ENCODE measurements around the gene DNAH14. TPM values are rescaled to one million over a fixed set of nuclear protein-coding genes. Genes with fewer than 3 reads are reported as not detected.

DNAH14 gene
- total RNA-seq, 2 donors from 2014 or later = 36.6 to 41.6 TPM

GRCh38 chr1:225445639-225446594 is 516.4 kb downstream of the DNAH14 start:
- no peak overlapping the region for H3K27ac ChIP-seq (ENCODE audit: low read depth, low read length)
- Mint-ChIP-seq H3K4me1 (peaks cover 23% of the 10 kb centered on the region), H3K27me3 (ENCODE audit: insufficient read depth) (peaks cover 39% of the 10 kb centered on the region), H3K9me3 (no peaks in the 10 kb centered on the region), H3K36me3 (ENCODE audit: low read depth) (no peaks in the 10 kb centered on the region), H3K4me3 (no peak overlapping the region), H3K27ac (no peak overlapping the region)
- peak; percentile 74 for DNase-seq
- no peaks in the 10 kb centered on the region for H3K9me3 ChIP-seq (ENCODE audit: control insufficient read depth, low read length)
- no peak overlapping the region for H3K9ac ChIP-seq (ENCODE audit: extremely low read depth, low read length, poor library complexity, severe bottlenecking)
- no peak for TF ChIP-seq CTCF (conservative IDR thresholded peaks at IDR 0.05)
- H3K36me3 ChIP-seq (ENCODE audit: control insufficient read depth, insufficient read depth, low read length) = no peaks in the 10 kb centered on the region
- peaks cover 10% of the 10 kb centered on the region for H3K4me1 ChIP-seq (ENCODE audit: control insufficient read depth, insufficient read depth, low read length)
- H3K4me3 ChIP-seq (ENCODE audit: low read length) = no peak overlapping the region
- no peaks in the 10 kb centered on the region for H3K27me3 ChIP-seq (ENCODE audit: control insufficient read depth, insufficient read depth, low read length, poor library complexity, severe bottlenecking)
- WGBS, 2 experiments (ENCODE audit: insufficient coverage in 1 of 2, insufficient read length in 1 of 2) = 82 to 88% methylated on average over 7 to 9 of the region's 9 CpGs

GRCh38 chr1:225446595-225446960 is 517.1 kb downstream of the DNAH14 start:
- H3K4me3 ChIP-seq (ENCODE audit: low read length) = no peak overlapping the region
- H3K4me1 Mint-ChIP-seq = peaks cover 21% of the 10 kb centered on the region
- no peaks in the 10 kb centered on the region for H3K27me3 ChIP-seq (ENCODE audit: control insufficient read depth, insufficient read depth, low read length, poor library complexity, severe bottlenecking)
- no peak overlapping the region for H3K4me3 Mint-ChIP-seq
- H3K4me1 ChIP-seq (ENCODE audit: control insufficient read depth, insufficient read depth, low read length) = peaks cover 10% of the 10 kb centered on the region
- H3K9ac ChIP-seq (ENCODE audit: extremely low read depth, low read length, poor library complexity, severe bottlenecking) = no peak overlapping the region
- no peaks in the 10 kb centered on the region for H3K36me3 ChIP-seq (ENCODE audit: control insufficient read depth, insufficient read depth, low read length)
- no peak overlapping the region for H3K27ac ChIP-seq (ENCODE audit: low read depth, low read length)
- H3K27ac Mint-ChIP-seq = no peak overlapping the region
- DNase-seq = peak; percentile 82
- TF ChIP-seq CTCF (conservative IDR thresholded peaks at IDR 0.05) = peak; percentile 45
- WGBS, 2 experiments (ENCODE audit: insufficient coverage in 1 of 2, insufficient read length in 1 of 2) = 60 to 68% methylated on average over 5 to 7 of the region's 7 CpGs
- H3K9me3 ChIP-seq (ENCODE audit: control insufficient read depth, low read length) = no peaks in the 10 kb centered on the region
- H3K27me3 Mint-ChIP-seq (ENCODE audit: insufficient read depth) = peaks cover 40% of the 10 kb centered on the region
- H3K36me3 Mint-ChIP-seq (ENCODE audit: low read depth) = no peaks in the 10 kb centered on the region
- no peaks in the 10 kb centered on the region for H3K9me3 Mint-ChIP-seq

- no peak for TF ChIP-seq CTCF (conservative IDR thresholded peaks at IDR 0.05)
- Mint-ChIP-seq H3K9me3 (no peaks in the 10 kb centered on the region), H3K36me3 (ENCODE audit: low read depth) (no peaks in the 10 kb centered on the region), H3K27me3 (ENCODE audit: insufficient read depth) (peaks cover 40% of the 10 kb centered on the region), H3K4me1 (peaks cover 20% of the 10 kb centered on the region), H3K4me3 (no peak overlapping the region), H3K27ac (no peak overlapping the region)
- DNase-seq = peak; percentile 62
- H3K27me3 ChIP-seq (ENCODE audit: control insufficient read depth, insufficient read depth, low read length, poor library complexity, severe bottlenecking) = no peaks in the 10 kb centered on the region
- H3K4me1 ChIP-seq (ENCODE audit: control insufficient read depth, insufficient read depth, low read length) = peaks cover 10% of the 10 kb centered on the region
- H3K9ac ChIP-seq (ENCODE audit: extremely low read depth, low read length, poor library complexity, severe bottlenecking) = no peak overlapping the region
- H3K27ac ChIP-seq (ENCODE audit: low read depth, low read length) = no peak overlapping the region
- no peaks in the 10 kb centered on the region for H3K9me3 ChIP-seq (ENCODE audit: control insufficient read depth, low read length)
- WGBS, 2 experiments (ENCODE audit: insufficient coverage in 1 of 2, insufficient read length in 1 of 2) = 72 to 77% methylated on average over 9 of the region's 9 CpGs
- no peaks in the 10 kb centered on the region for H3K36me3 ChIP-seq (ENCODE audit: control insufficient read depth, insufficient read depth, low read length)
- H3K4me3 ChIP-seq (ENCODE audit: low read length) = no peak overlapping the region
These were observed 517.6 kb downstream of the DNAH14 start for GRCh38 chr1:225446981-225447615.
